ENCODE measurements around the gene FUZ.
A peak's percentile ranks its signal among the peaks of the same experiment; 100 is the strongest.

FUZ gene, protein sequence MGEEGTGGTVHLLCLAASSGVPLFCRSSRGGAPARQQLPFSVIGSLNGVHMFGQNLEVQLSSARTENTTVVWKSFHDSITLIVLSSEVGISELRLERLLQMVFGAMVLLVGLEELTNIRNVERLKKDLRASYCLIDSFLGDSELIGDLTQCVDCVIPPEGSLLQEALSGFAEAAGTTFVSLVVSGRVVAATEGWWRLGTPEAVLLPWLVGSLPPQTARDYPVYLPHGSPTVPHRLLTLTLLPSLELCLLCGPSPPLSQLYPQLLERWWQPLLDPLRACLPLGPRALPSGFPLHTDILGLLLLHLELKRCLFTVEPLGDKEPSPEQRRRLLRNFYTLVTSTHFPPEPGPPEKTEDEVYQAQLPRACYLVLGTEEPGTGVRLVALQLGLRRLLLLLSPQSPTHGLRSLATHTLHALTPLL

GRCh38 chr19:49812997-49813861 lies at the start of gene FUZ:
FUZ (minus strand) TSS chr19:49813292; CDS start chr19:49813106, 186 bp downstream.
- DNase-seq (ENCODE audit: low read depth) = peak; percentile 99

DNA sequence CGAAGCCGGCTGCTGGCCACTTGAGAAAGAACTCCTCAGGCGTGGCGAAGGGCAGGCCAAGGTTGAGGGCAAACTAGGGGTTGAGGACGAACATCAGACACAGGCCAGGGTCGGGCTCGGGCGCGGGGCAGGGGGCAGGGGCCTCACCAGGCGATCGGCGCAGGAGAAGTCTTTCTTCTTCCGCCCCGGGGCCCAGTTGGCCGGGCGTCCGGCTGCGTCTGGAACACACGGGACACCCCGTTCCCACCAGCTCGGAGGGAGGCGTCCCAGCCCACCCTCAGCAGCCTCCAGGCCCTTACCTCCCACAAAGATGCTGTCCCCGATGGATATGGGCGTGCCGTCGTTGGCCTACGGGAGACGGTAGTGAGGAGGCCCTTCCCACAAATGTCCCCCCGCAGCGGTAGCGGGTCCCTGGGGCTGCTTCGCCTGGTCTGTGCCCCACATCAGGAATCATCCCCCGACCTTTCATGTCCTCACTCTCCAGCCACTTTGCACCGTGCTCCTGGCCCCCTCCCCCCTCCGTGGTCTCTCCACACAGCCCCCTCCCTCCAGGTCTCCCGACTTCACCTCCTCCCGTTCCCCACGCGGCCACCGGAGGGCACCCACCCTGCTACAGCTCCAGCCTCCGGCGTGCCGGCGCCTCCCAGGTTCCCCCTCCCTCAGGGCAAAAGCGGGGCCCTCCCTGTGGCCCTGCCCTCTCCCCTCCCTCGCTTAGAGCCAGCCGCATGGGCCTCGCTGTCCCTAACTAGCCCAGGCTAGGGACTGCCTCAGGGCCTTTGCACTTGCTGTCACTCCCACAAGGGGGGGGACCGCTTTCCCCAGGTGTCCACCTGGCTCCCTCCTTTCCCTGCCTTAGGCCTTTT lies 49.5 kb upstream of the FUZ start:
- DNase-seq (ENCODE audit: low read depth) = no peak

DNA sequence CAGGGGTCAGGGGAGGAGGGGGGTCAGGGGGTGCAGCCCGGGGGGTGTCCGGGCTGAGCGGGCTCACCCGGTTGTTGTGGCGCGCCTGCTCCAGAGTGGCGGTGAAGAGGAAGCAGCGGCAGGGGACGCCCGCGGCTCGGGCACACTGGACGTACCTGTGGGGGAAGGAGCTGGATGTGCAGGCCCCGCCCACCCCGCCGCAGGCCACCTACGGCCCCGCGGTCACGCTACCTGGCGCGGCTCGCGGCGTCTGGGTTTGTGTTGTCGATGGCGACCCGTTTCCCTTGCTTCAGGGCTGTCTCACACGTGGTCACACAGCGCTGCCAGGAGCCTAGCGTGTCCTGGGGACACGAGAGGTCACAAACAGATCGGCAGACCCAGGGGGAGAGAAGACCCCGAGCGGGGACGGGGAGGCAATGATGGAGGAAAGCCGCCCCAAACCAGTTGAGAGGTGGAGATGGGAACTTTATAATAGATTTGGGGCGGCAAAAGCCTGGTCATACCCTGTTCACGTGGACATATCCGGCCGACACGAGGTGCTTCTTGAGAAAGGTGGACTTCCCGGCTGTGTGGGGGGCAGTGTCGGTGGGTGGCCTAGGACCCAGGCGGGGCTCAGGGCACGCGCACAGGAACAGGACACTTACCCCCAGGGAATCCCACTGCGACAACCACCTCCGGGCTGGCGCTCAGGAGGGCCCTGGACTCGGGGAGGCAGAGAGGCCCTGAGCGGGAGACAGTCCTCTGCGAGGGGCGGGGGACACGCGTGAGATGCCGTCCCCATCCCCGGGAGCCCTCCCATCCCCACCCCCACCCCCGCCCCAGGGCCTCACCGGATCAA lies 48.7 kb upstream of the FUZ start:
- no peak for DNase-seq (ENCODE audit: low read depth)

DNA sequence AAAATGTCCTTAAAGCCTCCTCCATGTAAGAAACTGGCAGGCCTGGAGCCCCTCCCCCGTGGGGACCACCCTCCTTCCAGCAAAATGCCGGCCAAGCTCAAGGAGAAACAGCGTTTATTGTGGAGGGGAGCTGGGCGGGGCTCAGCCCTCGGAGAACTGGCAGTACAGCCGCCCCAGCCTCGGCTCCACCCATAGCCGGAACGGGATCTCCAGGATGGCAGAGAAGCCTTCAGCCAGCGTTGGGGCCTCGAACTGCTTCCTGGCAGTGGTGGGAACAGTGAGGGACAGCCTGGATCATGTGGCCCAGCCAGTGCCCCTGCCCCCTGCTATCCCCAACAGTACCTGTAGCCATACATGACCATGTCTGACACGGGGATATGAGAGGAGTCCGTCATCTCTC lies 48.0 kb upstream of the FUZ start:
- DNase-seq (ENCODE audit: low read depth) = no peak

GRCh38 chr19:49860336-49861102 lies 47.4 kb upstream of the FUZ start:
- no peak for DNase-seq (ENCODE audit: low read depth)

DNA sequence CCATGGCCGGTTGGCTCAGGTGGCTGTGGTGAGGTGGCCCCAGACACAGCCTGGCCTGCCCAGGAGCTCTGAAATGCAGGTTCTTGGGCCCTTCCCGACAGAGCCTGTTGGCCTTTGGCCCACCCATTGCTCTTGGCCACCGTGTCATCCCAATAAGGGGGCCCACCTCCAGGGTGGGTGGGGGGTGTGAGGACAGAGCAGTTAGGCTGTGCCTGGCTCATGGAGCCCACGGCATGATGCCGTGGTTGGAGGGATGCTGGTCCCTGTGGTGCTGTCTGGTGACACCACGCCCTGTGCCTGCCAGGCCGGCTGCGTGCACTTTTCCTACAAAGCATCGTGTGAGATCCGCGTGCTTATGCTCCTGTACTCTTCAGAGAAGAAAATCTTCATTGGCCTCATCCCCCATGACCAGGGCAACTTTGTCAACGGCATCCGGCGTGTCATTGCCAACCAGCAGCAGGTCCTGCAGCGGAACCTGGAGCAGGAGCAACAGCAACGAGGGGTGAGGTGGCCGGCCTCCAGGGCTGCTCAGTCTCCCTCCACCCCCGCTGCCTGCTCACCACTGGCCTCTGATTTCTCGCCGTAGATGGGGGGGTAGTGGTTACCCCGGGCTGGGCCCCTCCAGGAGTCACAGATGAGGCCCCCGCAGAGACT lies 46.7 kb upstream of the FUZ start:
- DNase-seq (ENCODE audit: low read depth) = no peak

- no peak for DNase-seq (ENCODE audit: low read depth)
Measured at GRCh38 chr19:49858088-49858985, 45.2 kb upstream of the FUZ start.

DNA sequence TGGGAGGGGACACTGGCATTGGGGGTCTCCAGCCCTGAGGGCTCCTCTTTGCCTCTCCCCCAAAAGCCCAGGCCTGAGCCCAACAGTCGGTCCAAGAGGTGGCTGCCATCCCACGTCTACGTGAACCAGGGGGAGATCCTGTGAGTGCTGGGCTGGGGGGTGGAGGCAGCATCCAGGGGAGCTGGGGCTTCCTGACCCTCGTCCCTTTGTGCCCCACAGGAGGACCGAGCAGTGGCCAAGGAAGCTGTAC lies 44.7 kb upstream of the FUZ start:
- DNase-seq (ENCODE audit: low read depth) = no peak

- no peak for DNase-seq (ENCODE audit: low read depth)
Measured at GRCh38 chr19:49857061-49857837, 44.2 kb upstream of the FUZ start.

- DNase-seq (ENCODE audit: low read depth) = no peak
Measured at GRCh38 chr19:49856574-49857021, 43.5 kb upstream of the FUZ start.

DNA sequence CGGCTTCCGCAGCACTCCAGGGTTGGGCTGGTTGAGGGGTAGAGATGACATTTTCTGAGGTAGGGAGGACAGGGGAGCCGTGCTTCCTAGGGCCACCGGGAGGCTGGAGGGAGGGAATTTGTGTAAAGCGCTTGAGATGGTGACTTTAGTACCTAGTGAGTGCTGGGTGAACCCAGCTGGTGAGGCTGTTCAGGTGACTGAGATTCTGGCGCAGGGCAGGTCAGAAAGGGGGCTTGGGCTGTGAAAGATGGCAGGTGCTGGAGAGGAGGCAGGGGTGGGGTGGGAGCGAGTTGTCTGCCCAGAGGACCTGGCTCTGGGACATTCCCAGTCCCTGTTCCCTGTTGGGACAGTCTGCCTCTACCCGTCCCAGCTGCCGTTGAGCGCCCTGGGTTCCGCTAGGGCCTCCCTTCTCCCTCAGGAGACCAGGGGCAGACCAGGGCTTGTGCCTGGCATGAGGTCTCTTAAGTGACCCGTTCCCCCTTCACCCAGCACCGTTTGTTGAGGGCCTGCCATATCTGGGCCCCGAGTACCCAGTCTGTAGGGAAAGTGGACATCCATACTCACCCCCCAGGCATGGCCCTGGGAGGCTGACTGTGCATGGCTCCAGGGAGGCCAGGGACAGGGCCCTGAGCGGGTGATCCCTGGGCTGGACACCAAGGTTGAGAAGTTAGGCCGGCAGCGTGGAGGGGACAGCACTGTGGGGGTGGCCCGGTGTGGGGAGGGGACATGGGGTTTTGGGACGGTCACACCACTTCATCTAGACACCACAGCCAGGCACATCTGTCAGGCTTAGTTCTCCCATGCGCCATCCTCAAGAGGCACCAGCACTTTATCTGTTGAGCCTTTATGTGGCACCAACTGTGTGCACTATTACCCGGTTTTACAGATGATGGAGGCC lies 42.8 kb upstream of the FUZ start:
- DNase-seq (ENCODE audit: low read depth) = no peak

DNA sequence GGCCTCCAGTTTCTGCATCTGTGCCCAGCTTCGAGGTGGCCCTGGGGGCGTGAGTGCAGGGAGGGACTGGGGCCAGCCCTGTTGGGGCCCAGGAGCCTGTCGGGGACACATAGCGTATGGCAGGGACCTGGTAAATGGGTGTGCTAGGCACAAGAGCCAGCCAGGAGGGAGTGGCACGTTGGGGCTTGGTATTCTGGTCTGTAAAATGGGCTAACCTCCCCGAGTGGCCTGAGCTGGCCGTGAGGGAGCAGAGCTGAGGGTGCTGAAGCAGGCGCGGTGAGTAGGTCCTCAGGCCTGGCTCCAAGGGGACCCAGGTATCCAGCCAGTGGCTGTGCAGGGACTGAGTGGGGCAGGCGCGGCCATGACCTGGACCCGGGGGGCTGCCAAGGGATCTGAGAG lies 42.2 kb upstream of the FUZ start:
- no peak for DNase-seq (ENCODE audit: low read depth)

DNA sequence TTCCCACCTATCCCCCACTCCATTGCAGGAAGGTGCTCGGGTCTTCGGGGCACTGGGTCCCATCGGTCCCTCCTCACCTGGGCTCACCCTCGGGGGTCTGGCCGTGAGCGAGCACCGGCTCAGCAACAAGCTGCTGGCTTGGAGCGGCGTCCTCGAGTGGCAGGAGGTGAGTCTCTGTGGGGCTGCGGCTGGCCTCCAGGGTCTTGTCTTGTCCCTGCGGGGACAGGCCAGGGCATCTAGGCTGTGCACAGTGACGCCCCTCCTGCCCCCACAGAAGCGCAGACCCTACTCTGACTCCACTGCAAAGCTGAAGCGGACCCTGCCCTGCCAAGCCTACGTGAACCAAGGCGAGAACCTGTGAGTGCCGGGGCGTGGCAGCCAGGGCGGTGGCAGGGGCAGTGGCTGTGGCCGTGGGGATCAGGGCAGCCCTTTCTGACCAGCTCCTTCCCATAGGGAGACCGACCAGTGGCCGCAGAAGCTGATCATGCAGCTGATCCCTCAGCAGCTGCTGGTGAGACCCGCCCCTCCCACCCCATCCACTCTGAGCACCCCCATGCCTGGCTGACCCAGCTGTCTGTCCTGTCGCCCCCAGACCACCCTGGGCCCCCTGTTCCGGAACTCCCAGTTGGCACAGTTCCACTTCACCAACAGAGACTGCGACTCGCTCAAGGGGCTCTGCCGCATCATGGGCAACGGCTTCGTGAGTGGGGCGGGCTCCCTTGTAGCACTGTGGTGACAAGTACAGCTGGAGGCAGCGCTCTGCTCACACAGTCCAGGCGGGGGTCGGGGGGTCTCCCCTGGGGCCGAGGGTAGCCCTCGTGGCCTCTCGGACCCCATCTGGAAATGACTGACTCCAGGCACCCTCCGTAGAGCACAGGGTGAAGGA lies 41.5 kb upstream of the FUZ start:
- DNase-seq (ENCODE audit: low read depth) = no peak

DNA sequence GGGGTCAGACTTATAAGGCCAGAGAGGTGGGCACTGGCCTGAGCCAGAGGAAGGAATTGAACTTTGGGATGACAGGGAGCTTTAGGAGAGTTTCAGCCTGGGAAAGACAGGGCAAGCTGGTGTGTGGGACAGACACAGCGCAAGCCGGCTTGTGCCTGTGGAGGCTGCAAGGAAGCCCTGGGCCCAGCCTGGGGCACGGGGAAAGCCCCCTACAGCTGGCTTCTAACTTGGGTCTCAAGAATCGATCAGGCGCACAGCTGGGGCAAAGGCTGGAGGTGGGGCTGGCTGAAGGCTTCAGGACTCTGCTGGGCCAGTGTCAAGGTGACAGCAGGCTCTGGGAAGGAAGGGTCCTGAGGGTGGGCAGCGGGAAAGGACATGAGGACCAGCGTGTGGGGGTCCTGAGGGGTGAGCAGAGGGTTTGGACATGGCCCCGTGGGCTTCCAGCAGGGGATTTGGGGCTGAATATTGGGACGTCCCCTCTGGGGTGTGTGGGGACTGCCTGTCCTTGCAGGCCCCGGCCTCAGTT lies 40.8 kb upstream of the FUZ start:
- DNase-seq (ENCODE audit: low read depth) = no peak

GRCh38 chr19:49852631-49853126 lies 39.6 kb upstream of the FUZ start:
- DNase-seq (ENCODE audit: low read depth) = no peak

Measured in amniotic epithelial cell (primary cell).